ENCODE measurements around the gene SMCHD1.
"Not testable (repeated sequence)": the region's sequence is repeated elsewhere in the genome, so short reads cannot be mapped to it uniquely, and the experiment has no call there.

SMCHD1 gene

GRCh38 chr18:2823966-2824365 lies 168.4 kb downstream of the SMCHD1 start:
- no peak for DNase-seq

DNA sequence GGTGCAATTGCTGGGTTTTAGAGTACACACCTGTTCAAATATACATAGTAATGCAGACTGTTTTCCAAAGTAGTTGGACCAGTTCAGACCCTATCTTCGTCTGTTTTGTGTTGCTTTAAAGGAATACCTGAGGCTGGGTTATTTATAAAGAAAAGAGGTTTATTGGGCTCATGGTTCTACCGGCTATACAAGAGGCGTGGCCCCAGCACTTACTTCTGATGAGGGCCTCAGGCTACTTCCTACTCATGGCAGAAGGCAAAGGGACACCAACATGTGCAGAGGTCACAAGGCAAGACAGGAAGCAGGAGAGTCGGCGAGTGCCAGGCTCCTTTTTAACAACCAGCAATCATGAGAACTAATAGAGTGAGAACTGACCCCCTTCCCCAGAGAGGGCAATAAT lies 169.3 kb downstream of the SMCHD1 start:
- no peak for DNase-seq

DNA sequence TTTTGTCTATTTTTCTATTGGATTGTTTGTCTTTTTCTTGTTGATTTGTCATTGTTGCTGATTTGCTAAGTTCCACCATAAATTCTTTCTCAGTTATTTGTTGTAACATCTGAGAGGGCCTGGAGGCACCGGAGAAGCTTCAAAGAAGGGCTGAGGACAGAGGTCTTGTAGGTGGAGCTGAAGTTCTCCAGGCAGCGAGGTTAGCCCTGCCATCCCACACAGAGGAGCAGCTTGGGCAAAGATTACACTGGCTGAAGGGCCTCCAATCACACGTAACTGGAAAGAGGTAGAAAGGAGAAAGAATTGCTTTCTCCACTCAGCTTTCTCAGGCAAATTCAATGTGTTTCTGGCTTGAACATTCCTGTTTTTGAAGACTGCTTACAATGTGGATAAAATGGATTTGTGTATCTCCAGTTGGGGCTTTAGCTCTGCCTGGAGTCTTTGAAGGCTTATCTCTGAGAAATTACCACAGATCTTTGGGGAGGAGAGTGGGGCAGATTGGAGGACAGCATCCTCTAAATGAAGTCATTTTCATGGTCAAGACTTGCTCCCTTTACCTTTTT lies 170.2 kb downstream of the SMCHD1 start:
- DNase-seq = no peak

DNA sequence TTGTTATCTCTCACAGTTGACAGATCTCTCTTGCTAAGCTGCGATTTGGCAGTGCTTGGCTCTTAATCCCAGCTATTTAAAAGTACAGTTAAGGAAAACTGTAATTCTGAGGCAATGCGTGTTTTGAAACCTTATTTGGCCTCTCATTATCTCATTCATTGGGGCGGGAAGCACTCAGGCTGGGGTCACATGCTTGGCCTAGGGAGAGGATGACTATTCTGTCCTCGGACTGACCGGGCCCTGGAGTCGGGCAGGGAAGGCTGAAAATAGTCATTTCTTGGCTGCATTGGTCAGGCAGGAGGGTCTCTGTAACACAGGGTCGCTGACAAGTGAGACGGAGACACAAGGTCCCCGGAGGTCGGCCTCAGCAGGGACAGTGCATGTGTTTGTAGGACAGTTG lies 171.1 kb downstream of the SMCHD1 start:
- DNase-seq = no peak

GRCh38 chr18:2827061-2827460 lies 171.5 kb downstream of the SMCHD1 start:
- DNase-seq = no peak

DNA sequence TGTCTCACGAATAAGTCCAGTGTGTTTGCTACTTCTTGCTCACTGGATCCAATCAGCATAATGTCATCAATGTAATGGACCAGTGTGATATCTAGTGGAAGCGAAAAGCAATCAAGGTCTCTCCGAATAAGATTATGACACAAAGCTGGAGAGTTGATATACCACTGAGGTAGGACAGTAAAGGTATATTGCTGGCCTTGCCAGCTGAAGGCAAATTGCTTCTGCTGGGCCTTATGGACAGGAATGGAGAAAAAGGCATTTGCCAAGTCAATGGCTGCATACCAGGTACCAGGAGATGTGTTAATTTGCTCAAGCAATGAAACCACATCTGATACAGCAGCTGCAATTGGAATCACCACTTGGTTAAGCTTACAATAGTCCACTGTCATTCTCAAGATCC lies 180.6 kb downstream of the SMCHD1 start:
- not testable (repeated sequence) for DNase-seq

DNA sequence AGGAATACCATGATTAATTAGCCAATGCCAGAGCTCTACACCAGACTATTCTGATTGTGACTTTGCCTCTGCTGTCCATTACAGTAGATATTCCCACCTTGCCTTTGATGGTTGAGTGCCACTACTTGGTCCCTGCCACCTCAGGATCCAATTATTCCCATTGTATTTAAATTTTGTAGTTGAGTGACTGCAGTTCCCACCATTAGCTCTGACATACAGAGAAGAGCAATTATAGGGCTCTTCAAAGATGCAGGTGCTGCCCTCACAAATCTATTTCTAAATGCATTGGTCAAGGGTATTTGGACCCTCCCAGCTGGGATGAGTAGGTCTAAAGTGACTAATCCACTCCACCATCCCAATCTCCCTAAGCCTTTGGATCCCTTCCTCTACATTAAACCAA lies 181.8 kb downstream of the SMCHD1 start:
- DNase-seq = not testable (repeated sequence)

DNA sequence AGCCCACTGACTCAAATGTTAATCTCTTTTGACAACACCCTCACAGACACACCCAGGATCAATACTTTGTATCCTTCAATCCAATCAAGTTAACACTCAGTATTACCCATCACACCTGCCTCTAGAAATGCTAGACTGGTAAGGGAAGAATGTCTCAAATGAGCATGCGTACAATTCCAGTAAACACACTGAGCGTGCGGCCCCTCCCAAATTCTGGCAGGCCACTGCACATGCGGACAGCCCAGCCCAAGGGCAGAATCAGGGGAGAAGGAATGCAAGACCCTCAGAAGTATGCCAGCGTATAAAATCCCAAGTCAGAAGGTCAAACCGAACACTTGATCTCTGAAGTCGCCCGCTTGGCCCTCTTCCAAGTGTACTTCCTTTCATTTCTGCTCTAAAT lies 183.7 kb downstream of the SMCHD1 start:
- no peak for DNase-seq

DNA sequence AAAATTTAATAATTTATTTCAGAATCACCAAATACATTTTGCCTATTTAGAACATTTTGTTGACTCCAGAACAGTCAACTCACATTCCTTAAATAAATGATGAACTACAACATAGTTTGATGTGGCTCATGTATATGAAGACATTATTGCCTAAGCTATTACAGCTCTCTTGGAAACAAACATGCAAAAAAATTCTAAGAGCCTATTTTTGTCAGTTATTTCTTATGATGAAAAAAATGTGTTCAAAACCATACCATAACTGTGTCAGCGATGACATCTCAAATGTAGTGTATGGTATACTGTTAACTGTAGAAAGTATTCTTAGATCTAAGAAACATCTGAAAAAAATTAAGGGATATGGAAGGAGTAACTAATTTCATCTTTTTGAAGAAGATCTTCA lies 185.0 kb downstream of the SMCHD1 start:
- DNase-seq = no peak

DNA sequence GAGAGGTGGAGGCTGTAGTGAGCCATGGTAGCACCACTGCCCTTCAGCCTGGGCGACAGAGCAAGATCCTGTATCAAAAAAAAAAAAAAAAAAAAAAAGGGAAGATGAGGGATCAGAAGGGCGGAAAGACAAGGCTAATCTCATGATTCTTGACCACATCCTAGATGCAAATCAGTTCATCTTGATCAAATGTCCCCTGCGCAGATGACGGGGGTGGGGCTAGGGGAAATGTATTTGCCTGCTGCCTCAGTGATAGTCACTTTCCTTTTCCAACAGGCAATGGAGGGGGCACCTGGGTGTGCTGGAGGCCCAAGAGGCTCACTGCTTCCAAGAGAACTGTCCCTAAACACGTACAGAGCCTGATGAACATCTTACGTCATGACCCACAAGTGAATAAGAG lies 187.6 kb downstream of the SMCHD1 start:
- no peak for DNase-seq

GRCh38 chr18:2845172-2845571 lies 189.6 kb downstream of the SMCHD1 start:
- DNase-seq = no peak

- no peak for DNase-seq
Observed at GRCh38 chr18:2846636-2847316, 191.2 kb downstream of the SMCHD1 start, which contains the start of gene EMILIN2. TSS of gene EMILIN2 (plus strand) at chr18:2847006. CDS start at chr18:2847189, 183 bp downstream.

- DNase-seq = no peak
Observed at GRCh38 chr18:2847317-2848246, 192.1 kb downstream of the SMCHD1 start.

DNA sequence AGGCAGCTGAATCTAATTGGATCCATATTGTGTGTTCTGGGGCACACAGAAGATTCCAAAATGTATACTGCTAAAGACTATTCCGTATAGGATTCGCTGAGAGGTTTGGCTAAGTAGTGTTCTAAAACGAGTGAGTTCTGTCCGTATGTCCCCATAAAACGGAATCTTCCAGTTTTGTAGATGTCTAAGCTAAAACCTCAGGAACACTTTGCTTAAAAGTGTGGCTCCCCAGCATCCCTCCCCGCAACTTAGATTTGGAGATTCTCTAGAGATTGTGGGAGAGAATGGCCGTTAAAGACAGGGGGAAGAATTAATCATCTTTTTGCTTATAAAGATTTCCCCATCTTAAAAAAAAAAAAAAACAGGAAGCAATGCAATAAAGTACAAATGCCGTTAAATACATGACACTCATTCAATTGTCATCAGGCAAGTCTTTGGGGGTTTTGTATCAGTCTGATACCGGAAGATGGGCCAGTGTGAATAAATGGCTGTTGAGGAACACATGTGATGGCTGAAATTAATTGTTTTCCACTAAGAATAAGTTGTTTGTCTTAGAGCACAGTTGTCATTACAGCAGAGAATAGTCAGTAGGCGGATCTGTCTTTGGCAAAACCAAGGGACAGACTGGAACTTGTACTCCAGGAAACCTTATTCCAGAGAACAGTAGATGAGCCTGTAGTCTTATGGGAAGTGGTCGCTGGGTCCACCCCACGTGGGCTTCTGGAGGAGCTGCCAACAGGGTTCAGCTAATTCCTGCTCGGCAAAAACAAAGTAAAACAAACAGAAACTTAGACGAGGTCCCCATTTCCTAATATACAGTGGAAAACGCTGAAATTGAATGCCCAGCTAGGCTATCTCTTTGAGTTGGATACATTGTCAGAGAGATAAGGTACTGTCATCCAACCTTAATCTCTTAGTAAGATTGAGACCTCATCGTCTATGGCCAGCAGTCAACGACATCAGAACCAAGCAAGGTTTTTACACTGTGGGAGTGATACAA lies 193.0 kb downstream of the SMCHD1 start:
- no peak for DNase-seq

DNA sequence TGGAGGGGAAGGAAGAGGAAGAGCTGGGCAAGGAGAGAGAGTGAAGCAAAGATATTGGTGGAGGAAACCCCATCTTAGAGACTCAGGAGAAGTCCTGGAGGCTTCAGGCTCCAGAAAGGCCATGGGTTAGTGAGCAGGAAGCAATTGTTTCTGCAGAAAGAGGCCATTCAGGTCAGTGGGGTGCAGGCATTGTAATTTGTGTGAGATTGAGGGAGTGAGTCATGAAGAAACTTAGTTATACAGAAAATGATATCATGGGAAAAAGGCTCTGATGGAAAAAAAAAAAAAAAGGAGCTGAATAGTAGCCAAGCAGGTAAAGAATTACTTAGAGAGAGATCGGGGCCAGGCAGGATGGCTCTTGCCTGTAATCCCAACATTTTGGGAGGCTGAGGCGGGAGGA lies 195.3 kb downstream of the SMCHD1 start:
- DNase-seq = no peak

DNA sequence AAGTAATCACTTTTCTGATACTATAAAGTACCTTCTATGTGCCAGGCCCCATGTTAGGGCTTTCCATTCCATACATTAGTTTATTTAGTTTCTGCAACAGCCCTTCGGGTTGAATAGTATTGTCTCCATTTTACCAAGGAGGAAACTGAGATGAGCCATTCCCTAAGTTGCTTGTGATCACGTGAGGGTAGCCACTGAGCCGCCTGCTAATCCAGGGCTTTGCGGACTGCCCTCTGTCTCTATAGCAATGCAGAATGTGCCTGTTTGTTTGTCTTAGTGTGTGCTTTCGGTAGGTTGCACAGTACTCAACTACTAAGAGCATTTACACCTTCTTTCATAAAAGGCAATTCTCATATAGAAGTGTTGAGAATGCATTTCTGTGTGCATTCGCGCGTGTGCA lies 196.2 kb downstream of the SMCHD1 start:
- DNase-seq = no peak

DNA sequence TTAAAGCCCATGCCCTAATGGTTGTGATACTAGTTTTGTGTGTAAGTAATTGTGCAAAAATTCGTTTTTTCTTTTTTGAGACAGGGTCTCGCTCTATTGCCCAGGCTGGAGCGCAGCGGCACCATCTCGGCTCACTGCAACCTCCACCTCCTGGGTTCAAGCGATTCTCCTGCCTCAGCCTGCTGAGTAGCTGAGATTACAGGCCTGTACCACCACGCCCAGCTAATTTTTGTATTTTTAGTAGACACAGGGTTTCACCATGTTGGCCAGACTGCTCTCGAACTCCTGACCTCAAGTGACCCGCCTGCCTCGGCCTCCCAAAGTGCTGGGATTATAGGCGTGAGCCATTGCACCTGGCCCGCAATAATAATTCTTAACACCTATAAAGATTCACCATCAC lies 196.9 kb downstream of the SMCHD1 start:
- not testable (repeated sequence) for DNase-seq

GRCh38 chr18:2853173-2853925 lies 197.8 kb downstream of the SMCHD1 start:
- no peak for DNase-seq

DNA sequence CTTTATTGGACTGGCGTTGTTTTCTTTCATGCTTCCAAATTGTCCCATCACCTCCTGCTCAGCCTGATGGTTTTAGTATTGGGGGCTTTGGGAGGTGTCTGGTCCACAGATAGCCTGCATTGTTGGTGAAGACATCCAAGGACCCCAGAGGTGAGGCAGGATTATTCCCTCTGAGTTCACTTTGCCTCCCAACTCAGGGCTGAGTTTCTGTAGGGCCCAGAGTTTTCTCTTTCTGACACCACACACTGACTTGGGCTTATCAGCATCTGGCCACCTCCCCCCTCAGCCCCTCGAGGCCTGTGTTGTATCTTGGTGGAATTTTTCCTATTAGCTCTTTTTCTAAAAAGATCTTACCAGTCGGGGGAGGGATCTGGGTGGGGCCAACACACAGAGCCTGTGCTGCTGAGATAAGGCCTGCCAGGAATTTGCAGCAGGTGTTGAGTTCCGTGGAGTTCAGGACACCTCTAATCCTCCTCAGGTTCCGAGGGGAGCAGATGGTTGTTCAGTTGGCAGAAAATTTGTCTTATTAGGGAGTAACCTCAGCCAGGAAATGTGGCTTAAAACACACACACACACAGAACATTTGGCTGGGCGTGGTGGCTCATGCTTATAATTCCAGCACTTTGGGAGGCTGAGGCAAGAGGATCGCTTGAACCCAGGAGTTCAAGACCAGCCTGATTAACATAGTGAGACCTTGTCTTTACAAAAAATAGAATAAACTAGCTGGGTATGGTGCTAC lies 198.6 kb downstream of the SMCHD1 start:
- no peak for DNase-seq
